Measurements from ENCODE around the gene CPD. TPM values are rescaled to one million over a fixed set of nuclear protein-coding genes. Genes with fewer than 3 reads are reported as not detected.
"Not testable (repeated sequence)": the region's sequence is repeated elsewhere in the genome, so short reads cannot be mapped to it uniquely, and the experiment has no call there.

The CPD gene
- polyA plus RNA-seq, 1 experiment: 109 TPM

DNA sequence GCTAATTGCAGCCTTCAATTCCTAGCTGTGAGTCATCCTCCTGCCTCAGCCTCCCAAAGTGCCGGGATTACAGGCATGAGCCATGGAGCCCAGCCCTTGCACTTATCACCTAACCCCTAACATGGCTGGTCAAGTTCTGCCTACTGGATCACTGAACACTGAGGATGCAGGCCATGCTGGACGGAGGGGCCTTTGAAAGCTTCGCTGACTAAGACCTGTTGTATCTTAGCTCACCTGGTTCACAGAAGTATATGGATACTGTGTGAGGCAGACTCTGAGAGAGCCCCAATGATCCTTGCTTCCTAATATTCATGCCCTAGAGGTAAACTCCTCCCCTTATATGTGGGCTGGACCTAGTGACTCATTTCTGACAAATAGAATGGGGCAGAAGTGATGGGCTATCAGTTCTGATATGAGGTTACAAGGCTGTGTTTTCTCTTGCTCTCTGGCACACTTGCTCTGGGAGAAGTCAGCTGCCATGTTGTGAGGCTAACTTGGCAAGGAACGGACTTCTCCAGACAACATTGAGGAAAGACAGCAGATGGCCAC, 33.1 kb upstream of the CPD start:
- DNase-seq (ENCODE audit: low read depth, low spot score): no peak
- H3K9me3 ChIP-seq (ENCODE audit: control insufficient read depth, insufficient read depth, low read length): no peaks in the 10 kb centered on the region
- no peak overlapping the region for H3K4me3 ChIP-seq (ENCODE audit: low read depth, low read length)
- POLR2A ChIA-PET: interaction anchor here (0.6 kb wide), 1 partner anchor 383 kb away, joined by 7 read pairs; no protein-coding TSS in a partner anchor
- H3K27me3 ChIP-seq (ENCODE audit: control insufficient read depth, insufficient read depth, low read length): no peaks in the 10 kb centered on the region
- no peak overlapping the region for H3K27ac ChIP-seq (ENCODE audit: low read depth, low read length)
- TF ChIP-seq, protein P1, sequence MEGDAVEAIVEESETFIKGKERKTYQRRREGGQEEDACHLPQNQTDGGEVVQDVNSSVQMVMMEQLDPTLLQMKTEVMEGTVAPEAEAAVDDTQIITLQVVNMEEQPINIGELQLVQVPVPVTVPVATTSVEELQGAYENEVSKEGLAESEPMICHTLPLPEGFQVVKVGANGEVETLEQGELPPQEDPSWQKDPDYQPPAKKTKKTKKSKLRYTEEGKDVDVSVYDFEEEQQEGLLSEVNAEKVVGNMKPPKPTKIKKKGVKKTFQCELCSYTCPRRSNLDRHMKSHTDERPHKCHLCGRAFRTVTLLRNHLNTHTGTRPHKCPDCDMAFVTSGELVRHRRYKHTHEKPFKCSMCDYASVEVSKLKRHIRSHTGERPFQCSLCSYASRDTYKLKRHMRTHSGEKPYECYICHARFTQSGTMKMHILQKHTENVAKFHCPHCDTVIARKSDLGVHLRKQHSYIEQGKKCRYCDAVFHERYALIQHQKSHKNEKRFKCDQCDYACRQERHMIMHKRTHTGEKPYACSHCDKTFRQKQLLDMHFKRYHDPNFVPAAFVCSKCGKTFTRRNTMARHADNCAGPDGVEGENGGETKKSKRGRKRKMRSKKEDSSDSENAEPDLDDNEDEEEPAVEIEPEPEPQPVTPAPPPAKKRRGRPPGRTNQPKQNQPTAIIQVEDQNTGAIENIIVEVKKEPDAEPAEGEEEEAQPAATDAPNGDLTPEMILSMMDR (IDR thresholded peaks at IDR 0.05; ENCODE audit: low read depth, low read length): no peak
- CTCF ChIA-PET: no interaction called here

DNA sequence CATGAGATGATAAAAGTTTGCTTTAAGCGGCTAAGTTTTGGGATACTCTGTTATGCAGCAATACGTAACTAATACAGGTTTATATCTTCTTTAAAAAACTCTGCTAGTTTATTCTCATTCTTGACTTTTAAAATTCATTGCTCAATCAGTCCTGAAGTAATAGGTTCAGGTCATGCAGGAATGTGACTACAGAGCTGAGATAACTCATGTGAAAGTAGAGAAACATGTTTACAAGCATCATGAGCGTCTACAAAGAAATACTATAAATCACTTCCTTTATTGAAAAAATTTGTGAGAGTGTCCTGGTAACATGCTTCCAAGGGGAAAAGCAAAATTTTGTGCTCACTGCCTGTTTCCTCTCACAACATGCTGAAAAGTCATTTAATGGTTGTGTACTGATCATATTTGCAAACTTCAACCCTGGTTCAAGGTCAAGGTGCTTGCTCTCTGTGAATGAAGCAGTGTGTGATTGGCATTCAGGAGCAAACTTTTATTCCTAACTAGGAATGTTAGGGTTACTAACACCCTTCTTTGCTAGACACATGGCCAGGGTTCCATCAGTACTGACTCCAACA, 32.4 kb upstream of the CPD start:
- ChIA-PET CTCF (no interaction called here), POLR2A (no interaction called here)
- Histone ChIP-seq H3K27ac (ENCODE audit: low read depth, low read length) (no peak overlapping the region), H3K4me3 (ENCODE audit: low read depth, low read length) (no peak overlapping the region), H3K9me3 (ENCODE audit: control insufficient read depth, insufficient read depth, low read length) (no peaks in the 10 kb centered on the region), H3K27me3 (ENCODE audit: control insufficient read depth, insufficient read depth, low read length) (no peaks in the 10 kb centered on the region)
- no peak for DNase-seq (ENCODE audit: low read depth, low spot score)
- TF ChIP-seq, protein P1 (IDR thresholded peaks at IDR 0.05; ENCODE audit: low read depth, low read length): no peak

GRCh38 chr17:30347488-30347887, 31.2 kb upstream of the CPD start:
- ChIA-PET POLR2A (no interaction called here), CTCF (interaction anchor here (0.5 kb wide), 1 partner anchor 17 kb away, joined by 5 read pairs; no protein-coding TSS in a partner anchor)
- TF ChIP-seq, protein P1 (IDR thresholded peaks at IDR 0.05; ENCODE audit: low read depth, low read length): no peak
- Histone ChIP-seq H3K27me3 (ENCODE audit: control insufficient read depth, insufficient read depth, low read length) (no peaks in the 10 kb centered on the region), H3K4me3 (ENCODE audit: low read depth, low read length) (no peak overlapping the region), H3K27ac (ENCODE audit: low read depth, low read length) (no peak overlapping the region), H3K9me3 (ENCODE audit: control insufficient read depth, insufficient read depth, low read length) (no peaks in the 10 kb centered on the region)
- no peak for DNase-seq (ENCODE audit: low read depth, low spot score)

GRCh38 chr17:30349252-30349651, 29.5 kb upstream of the CPD start:
- CTCF ChIA-PET: no interaction called here
- Histone ChIP-seq H3K9me3 (ENCODE audit: control insufficient read depth, insufficient read depth, low read length) (no peaks in the 10 kb centered on the region), H3K4me3 (ENCODE audit: low read depth, low read length) (no peak overlapping the region), H3K27ac (ENCODE audit: low read depth, low read length) (no peak overlapping the region), H3K27me3 (ENCODE audit: control insufficient read depth, insufficient read depth, low read length) (no peaks in the 10 kb centered on the region)
- TF ChIP-seq, protein P1 (IDR thresholded peaks at IDR 0.05; ENCODE audit: low read depth, low read length): no peak
- POLR2A ChIA-PET: no interaction called here
- DNase-seq (ENCODE audit: low read depth, low spot score): no peak

- H3K9me3 ChIP-seq (ENCODE audit: control insufficient read depth, insufficient read depth, low read length); H3K27ac ChIP-seq (ENCODE audit: low read depth, low read length); CTCF ChIA-PET; POLR2A ChIA-PET; H3K4me3 ChIP-seq (ENCODE audit: low read depth, low read length); H3K27me3 ChIP-seq (ENCODE audit: control insufficient read depth, insufficient read depth, low read length); DNase-seq (ENCODE audit: low read depth, low spot score): not testable (repeated sequence)
Measured at GRCh38 chr17:30351263-30351662, 27.5 kb upstream of the CPD start.
